GM21825 (cell line): ENCODE results near the gene RNF166.

Source experiments
- ATAC-seq: cut with Tn5 transposase; IDR thresholded peaks from one replicate; pipeline ENCODE4 v1.9.1; 2021; ENCODE audit warnings: mild to moderate bottlenecking, moderate library complexity; ENCODE audit not compliant: unreplicated experiment

The RNF166 gene

GRCh38 chr16:88706229-88706964 lies at the start of gene RNF166, which contains the start of gene CTU2:
Gene RNF166, minus strand, starts transcription at chr16:88706408. Its CDS starts 83 bp downstream, at chr16:88706325.
Gene CTU2, plus strand, starts transcription at chr16:88706503. Its CDS starts 28 bp downstream, at chr16:88706531.
- peak; percentile 43 for ATAC-seq

GRCh38 chr16:88754912-88755744 lies 48.9 kb upstream of the RNF166 start:
- ATAC-seq, result no peak

GRCh38 chr16:88754109-88754911 lies 48.1 kb upstream of the RNF166 start:
- no peak for ATAC-seq

- ATAC-seq, result no peak
Measured at GRCh38 chr16:88753602-88754001, 47.4 kb upstream of the RNF166 start.

GRCh38 chr16:88753191-88753590 lies 47.0 kb upstream of the RNF166 start:
- no peak for ATAC-seq

DNA sequence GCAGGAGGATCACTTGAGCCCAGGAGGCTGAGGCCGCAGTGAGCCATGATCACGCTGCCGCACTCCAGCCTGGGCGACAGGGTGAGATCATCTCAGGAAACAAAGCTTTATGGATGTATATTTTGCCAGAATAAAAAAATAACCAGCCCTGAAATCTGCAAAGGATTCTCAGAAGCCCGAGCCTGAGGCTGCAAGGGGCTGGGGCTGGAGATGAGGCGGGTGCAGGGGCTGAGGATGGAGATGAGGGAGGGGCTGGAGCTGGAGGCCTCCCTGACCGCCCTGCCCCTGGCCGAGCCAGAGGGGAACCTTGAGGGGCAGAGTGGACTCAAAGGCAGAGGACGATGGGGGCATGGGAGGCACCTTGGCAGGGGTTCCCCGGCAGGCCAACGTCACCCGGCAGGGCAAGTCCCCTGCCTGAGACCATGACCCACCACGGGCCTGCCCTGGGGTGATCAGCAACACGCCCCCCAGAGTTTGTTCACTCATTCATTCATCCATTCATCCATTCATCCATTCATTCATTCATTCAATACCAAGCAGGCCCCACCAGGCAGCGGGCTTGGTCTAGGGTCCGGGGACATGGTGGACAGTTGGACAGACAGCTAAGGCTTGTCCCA lies 46.3 kb upstream of the RNF166 start:
- no peak for ATAC-seq

- no peak for ATAC-seq
Measured at GRCh38 chr16:88750854-88751253, 44.6 kb upstream of the RNF166 start.

- ATAC-seq, result no peak
Measured at GRCh38 chr16:88749358-88749757, 43.1 kb upstream of the RNF166 start.

DNA sequence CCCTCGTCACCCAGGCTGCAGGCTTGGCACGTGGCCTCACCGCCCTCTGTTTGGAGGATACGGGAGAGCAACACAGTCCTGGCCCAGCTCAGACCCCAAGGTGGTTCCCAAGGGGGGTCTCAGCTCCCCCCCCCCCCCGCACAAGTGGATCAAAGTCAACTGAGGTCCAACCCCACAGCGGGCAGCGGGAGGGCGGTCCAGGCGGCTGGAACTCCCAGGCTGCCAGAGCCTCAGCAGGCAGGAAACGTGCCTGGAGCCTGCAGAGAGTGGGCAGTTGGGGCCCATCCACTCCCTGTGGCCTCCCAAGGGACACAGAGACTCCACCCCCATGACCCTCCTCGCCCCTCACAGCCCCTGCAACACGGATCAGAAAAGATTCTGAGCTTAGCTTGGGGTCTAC lies 42.2 kb upstream of the RNF166 start:
- no peak for ATAC-seq

GRCh38 chr16:88747588-88748301 lies 41.5 kb upstream of the RNF166 start:
- no peak for ATAC-seq

GRCh38 chr16:88746506-88746905 lies 40.3 kb upstream of the RNF166 start:
- ATAC-seq, result no peak

- ATAC-seq, result no peak
Measured at GRCh38 chr16:88744577-88745521, 38.6 kb upstream of the RNF166 start.

DNA sequence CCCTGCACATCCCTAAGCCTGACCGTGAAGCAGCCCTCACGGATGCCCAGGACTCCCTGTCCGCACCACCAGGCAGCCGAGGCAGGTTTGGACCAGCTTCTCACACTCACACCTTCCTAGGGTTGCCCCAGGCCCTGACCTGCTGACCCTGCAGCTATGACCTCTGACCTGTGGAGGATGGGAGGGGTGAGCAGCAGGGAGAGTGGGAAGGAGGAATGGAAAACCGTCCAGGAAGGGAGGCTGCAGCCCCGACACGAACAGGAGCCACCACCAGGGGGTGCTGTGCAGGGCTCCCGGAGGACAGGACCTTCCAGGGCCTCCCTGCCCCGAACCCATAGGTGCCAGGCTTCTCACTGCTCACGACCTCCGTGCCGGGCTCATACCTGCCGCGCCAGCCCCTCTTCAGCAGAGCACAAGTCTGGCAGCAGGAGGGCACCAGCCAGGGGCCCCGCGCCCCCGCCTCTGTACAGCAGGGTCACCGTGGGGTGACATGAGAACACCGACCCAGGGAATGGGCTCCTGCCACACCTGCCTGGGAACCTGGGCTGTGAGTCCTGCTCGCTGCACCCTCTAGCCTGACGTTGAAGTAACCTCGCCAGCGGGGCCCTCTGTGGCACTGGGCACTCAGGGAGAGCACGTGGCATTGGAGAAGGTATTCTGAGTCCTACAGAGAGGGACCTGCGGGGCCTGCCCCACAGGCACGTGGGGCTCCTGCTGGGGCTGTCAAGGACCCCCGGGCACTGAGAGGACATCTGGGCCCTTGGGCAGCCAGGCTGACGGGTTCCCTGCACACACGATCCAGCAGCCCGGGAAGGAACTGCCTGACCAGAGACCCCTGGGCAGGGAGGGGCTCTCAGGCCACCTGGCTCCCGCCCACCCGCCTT lies 37.7 kb upstream of the RNF166 start:
- ATAC-seq, result no peak

GRCh38 chr16:88742896-88743605 lies 36.8 kb upstream of the RNF166 start:
- no peak for ATAC-seq

GRCh38 chr16:88741368-88741767 lies 35.2 kb upstream of the RNF166 start:
- ATAC-seq, result no peak

DNA sequence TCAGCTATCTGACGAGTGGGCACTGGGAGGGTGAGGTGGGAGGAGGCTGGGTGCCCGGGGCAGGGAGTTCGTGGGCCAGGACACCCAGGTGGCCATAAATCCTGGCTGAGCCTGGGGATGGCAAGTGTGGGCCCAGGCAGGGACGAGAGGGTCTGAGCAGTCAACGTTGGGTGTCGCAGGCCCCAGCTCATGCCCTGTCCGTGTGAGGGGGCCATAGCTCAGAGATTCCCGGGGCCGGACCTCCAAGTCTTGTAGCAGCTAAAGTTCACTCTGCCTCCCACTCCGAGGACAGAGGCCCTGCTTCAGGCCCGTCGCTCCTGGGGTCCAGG lies 34.5 kb upstream of the RNF166 start:
- ATAC-seq, result no peak

DNA sequence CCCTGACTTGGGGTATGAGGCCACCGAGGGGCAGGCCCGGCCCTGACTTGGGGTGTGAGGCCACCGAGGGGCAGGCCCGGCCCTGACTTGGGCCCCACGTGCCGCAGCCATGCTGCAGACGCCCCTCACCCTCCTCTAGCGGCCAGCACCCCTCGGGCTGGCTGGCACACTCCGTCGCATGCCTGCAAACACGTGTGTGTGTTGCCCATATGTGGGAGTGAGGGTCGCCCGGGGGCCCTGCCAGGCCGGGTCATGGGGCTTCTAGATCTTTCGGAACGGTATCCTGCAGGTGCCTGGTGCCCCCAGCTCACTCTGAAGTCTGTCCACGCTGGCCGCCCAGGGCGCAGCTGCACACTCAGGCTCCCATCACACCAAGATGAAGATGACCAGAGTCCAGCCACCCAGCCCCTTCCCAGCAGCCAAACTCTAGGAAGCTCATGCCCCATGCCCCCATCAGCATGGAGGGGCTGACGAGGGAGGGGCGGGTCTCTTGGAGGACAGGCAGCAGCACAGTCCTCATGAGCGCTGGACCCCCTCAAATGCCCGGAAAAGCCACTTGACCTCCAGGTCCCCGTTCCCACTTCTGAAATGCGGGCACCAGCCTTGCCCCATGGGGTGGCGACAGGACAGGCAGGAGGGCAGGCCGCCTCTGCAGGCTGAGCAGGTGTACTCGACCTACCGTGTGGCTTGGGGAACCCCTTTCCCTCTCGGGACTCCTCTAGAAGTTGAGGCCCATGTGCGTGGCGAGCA lies 33.9 kb upstream of the RNF166 start:
- ATAC-seq, result no peak
